Measurements from ENCODE around the gene MGAT4C.
"Not testable (repeated sequence)": the region's sequence is repeated elsewhere in the genome, so short reads cannot be mapped to it uniquely, and the experiment has no call there.

The MGAT4C gene

DNA sequence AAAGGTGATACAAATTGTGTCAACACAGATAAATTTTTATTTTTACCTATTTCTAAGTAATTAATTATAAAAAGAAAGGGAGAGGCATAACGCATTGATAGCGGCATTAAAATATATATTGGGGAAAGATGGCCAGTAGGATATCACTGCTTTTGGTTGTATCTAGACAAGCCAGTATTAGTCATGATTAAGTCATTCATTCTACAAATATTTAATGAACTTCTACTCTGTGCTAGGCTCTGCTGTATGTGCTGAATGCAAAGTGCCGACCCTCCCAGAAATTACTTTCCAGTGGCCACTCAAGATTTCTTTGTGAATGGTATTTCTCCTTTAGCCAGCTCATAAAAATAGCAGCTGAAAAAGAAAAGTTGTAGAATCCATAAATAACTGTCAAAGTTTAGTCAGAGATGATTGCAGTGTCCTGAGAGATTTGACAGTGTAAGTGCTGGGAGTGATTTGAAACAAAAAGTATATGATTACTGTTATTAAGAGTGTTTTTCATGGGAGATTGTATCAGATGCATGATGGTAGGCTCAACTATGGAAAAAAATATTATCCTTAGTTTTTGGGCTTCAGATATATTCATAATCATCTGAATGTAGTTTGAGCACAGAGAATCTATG lies 133.2 kb downstream of the MGAT4C start:
- no peak for DNase-seq

DNA sequence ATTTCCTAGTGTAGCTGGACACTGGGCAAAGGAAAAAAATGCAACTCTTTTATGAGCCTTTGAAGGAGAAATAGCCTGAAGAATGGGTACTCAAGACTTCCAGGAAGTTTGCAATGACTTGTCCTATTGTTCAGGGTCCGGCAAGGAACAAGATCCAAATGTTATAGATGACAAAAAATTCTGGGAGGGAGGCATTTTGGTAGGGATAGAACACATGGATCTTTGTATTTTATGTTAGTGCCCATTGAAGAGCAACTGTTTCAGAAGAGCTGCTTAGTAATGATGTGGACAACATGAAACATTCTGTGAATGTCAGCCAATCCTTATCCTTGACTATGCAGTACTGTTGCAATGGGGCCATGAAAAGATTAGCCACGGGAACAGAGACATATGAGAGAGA lies 138.0 kb downstream of the MGAT4C start:
- DNase-seq = no peak

DNA sequence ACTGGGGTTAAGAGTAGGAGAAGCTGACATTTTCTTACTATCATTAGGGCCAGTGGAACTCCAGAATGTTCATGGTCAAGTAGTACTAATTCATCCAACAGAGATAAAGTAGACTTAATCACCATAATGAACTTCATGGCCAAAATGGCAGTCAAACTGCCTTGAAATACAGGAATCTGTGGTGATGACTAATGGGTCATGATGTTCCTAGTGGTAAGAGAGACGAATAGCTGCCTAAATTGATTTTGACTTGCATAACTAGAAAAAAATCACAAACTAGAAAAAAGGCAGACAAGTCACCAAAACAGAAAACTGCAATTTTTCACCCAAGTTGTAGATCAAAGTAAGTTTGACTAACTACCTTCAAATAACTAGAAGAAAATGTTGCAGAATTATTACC lies 138.5 kb downstream of the MGAT4C start:
- no peak for DNase-seq

DNA sequence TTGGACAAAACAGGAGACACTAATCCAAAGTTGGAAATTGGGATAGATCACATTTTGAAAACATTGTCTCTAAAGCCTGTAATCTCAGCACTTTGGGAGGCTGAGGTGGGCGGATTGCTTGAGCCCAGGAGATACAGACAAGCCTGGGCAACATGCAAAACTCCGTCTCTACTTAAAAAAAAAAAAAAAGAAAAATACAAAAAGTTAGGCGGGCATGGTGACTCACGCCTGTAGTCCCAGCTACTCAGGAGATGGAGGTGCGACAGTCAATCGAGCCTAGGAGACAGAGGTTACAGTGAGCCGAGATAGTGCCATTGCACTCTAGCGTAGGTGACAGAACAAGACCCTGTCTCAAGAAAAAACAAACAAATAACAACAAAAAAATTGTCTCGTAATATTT lies 152.1 kb downstream of the MGAT4C start:
- no peak for DNase-seq

DNA sequence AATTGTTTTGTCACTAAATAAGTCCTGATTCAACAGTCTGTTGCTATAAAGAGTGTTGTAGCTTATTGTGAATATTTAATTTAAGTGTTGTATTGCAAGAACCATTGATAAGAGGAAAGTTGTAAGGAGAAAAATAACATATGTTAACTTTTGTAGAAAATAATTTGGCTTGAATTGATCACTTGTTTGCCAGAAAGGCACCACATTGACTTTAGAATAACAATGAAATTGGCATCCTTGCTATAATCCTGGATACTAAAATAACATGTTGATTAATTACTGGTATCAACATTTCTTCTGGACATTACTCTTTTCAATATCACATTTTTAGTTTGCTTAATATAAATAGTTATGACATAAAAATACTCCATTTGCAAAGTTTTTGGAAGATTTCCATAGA lies 159.0 kb downstream of the MGAT4C start:
- no peak for DNase-seq

DNA sequence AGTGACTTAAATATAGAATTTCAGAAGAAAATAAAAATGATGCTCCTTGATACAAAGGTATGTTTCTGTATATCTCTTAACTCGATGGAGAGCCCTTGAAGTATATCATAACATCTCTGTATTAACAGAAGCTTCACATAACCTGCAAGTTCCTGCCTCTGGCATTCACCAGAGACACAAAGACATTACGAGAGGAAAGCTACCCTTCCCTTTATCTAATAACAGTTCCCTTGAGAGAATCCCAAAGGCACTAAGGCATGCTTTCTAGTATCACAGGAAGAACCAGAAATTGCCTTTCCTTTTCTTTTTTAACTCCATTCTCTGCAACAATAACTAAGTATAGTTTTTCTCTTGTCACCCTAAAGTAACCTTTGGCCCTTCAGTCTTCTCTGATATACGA lies 164.5 kb downstream of the MGAT4C start:
- no peak for DNase-seq

DNA sequence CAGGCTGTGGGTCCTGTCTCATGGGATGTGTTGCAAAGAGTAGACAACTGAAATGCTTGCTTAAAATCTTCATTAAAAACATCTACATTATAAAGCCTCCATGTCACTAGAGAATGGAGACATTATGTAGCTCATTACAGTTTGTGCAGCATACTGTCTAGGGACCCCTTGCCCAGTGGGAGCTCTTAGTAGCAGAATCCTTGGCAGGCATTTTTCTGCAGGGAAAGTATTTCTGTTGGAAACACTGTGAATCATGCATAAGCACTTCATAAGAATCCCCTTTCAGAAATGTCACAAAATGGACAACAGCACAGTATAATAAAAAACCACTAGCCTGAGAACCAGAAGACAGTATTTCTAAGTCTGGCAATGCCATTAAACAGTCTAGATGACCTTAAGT lies 174.3 kb downstream of the MGAT4C start:
- DNase-seq = no peak

DNA sequence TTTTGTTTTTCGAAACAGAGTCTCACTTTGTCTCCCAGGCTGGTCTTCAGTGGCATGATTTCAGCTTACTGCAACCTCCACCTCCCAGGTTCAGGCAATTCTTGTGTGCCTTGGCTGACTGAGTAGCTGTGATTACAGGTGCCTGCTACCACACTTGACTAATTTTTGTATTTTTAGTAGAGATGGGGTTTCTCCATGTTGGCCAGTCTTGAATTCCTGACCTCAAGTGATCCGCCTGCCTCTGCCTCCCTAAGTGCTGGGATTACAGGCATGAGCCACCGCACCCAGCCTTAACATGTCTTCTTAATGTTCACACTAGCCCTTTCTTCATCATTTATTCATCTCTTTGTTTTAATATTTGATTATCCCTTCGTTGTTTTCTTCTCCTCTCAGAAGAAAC lies 197.1 kb downstream of the MGAT4C start:
- not testable (repeated sequence) for DNase-seq

DNA sequence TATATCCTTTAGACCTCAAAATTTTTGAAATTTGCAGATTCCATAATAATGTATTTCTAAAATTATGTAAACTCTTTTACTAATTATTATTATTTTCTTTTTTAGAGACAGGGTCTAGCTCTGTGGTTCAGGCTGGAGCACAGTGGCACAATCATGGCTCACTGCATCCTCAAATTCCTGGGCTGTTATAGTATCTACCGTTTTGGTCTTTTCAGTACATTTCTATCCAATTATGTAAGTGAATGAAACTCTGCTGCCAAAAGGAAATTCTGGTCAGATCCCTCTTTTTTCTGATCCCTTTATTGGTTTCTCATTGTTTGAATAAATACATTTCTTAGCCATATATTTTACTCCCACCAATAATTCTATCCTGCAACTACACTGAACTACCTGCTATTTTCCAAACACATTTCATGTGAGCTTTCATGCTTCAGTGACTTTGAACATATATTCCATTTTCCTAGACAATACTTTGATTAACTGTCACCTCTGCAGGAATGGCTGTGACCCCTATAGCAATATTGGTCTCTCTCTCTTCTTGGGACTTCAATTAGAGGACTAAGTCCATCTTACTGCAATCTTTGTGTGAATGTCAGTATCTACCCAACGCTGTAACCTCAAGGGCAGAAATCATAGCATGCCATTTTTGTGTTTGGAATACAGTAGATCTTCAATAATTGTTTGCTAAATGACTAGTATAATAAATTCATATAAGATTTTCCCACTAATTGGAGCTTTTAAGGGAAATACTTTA lies 198.9 kb downstream of the MGAT4C start:
- no peak for DNase-seq

DNA sequence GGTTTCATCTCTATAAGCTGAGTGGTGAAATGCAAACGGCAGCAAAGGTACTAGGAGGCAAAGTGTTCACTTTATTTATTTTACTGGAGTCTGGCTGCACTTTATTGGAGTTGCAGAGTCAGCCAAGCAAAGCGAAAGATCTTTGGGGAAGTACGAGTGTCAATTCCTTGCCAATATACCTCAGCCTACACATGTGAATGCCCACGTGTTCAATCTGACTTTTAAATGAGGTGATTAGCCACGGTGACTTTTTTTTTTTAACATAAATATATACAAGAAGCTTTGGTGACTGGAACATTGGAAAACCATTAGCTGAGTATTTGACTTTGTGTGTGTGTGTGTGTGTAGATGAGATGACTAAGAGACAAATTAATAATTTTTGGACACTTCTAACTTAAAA lies 203.3 kb downstream of the MGAT4C start:
- DNase-seq = no peak

DNA sequence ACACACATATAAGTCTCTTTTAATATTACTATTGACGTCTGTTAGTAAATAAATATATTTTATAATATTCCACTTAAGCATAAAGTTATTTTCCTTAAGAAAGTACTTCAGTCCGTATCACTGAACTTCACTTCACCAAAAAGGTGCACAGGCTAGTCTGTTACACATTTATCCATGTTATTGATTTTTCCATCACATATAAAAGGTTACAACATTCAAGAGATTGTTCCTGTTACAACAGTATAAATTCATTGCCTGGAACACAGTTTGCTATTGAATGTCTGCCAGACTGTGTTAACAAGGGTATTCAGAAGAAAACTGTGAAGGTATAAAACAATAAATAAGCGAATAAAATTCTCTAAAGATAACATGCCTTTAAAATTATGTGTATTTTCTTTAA lies 206.2 kb downstream of the MGAT4C start:
- DNase-seq = no peak

DNA sequence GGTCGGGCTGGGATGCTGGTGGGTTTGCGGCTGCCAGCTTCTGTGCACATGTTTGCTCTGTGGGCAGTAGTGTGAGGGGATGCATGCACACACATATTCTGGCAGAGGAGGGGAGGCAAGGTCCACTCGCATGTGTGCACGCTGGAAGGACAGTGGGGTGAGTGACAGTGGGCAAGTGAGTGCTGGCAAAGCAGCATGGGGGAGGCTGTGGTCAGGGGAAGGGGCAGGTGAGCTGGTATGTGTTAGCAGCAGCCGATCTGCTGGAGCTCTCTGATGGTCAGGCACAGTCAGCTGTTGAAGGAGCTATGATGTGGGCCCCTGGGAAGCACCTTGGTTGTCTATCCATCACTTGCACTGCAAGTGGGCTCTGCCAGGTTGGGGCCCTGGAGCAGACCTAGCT lies 211.8 kb downstream of the MGAT4C start:
- no peak for DNase-seq

DNA sequence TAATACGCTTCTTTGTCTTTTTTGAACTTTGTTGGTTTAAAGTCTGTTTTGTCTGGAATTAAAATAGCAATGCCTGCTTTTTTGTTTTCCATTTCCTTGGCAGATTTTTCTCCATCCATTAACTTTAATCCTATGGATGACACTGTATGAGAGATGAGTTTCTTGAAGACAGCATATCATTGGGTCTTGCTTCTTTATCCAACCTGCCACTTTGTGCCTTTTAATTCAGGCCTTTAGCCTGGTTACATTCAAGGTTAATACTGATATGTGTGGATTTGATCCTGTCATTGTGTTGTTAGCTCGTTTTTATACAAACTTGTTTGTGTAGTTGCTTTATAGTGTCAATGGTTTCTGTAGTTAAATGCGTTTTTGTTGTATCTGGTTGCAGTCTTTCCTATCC lies 214.1 kb downstream of the MGAT4C start:
- no peak for DNase-seq

DNA sequence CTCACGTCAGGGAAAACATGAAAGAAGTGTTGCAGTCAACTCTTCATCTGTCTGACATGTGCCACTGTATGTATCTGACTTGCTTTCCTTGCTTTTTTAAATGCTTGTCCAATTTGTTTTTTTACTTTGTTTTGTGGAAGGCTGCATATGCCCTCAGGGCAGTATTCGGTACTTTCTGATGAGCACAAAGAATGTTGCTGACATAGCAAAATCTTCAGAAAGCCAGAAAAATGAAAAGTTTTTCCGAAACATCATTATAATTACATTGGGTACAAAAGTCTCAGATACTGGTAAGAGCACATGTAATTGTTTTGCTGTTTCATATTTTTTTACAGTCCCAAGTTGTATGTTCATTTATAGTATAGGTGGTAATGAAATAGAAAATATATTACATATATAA lies 237.8 kb downstream of the MGAT4C start:
- no peak for DNase-seq

DNA sequence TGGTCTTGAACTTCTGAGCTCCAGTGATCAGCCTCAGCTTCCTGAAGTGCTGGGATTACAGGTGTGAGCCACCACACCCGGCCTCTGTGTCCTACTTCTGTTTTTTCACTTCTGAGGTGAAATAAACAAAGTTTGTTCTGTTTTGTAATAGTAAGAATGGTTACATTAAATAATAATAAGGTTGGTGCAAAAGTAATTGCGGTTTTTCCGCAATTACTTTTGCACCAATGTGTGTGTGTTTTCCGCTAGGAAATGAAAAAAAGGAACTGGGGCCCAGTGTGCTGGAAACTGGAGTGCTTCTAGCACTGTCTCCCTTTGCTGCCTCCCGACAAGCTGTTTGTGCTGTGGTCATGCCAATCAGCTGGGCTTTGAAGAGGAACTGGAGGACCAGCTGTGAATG lies 241.2 kb downstream of the MGAT4C start:
- no peak for DNase-seq

DNA sequence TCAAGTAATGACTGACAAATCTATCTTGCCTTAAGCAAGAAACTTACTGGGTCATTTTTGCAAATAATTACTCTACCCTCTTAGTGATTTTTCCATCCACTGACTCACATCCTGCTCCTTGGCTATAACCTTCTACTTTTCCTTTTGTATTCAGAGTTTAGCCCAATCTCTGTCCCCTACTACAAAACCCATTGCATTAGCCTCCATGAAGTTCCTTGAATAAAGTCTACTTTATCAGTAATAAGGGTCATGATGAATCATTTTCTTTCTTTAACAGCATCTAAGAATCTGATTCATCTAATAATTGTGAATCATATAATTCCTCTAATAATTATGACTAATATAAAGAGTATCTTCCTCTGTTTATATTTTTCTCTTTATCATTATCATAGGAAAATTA lies 249.5 kb downstream of the MGAT4C start:
- no peak for DNase-seq

DNA sequence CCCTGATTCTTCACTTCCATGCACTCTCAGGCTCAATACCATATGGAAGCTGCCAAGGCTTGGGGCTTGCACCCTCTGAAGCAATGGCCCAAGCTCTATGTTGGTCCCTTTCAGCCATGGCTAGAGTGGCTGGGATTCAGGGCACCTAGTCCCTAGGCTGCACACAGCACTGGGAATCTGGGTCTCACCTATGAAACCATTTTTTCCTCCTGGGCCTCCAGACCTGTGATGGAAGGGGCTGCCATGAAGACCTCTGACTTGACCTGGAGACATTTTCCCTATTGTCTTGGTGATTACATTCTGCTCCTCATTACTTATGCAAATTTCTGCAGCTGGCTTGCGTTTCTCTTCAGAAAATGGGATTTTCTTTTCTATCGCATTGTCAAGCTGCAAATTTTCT lies 258.1 kb downstream of the MGAT4C start:
- no peak for DNase-seq

DNA sequence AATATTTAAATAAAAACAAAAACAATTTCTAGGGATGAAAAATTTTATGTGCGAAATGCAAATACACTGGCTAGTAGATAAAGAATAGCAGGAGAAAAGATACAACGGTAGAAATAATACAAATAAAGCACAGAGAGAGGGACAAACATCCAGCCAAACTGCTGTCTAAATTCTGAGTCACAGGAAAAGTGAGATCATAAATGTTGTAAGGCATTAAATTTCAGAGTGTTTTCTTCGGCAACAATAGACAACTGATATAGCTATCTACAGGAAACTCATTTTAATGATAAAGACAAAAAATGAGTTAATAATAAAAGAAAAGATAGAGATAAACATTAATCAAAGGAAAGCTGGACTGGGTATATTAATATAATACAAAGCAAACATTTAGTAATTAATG lies 259.9 kb downstream of the MGAT4C start:
- no peak for DNase-seq

DNA sequence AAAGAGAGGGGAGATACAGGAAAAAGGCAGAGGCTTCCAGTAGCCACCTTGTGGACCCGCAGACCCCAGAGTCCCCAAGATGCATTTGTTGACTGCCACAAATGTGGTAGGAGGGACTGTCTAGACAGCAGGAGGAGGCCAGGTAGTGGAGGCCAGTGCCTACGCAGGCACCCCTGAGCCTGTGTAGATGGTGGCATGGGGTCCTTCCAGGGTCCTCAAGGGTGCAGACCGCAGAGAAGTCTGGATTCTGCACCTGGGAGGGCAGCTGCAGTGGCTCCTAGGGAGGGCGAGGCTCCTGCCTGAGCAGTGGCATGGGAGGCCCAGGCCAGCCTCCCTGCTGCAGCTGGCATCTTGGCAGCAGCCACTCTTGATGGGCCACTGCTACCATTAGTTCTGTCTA lies 262.4 kb downstream of the MGAT4C start:
- DNase-seq = no peak

DNA sequence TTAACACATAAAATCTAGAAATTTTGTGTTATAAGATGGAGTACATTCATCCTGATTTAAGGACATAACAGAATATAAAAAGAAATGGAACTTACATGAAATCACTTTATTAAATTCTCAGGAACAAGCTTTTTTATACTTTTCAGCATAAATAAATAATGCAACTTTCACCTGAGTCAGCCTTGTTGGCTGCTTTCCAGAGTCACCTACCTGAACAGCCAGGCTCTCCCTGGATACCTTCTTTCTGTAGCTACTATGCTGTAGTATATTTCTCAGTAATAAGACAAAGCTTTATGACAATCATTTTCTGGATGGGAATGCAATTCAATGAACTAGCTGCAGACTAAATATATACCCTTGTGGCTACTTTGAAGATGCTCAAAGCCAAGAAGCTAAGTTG lies 270.2 kb downstream of the MGAT4C start:
- no peak for DNase-seq

DNA sequence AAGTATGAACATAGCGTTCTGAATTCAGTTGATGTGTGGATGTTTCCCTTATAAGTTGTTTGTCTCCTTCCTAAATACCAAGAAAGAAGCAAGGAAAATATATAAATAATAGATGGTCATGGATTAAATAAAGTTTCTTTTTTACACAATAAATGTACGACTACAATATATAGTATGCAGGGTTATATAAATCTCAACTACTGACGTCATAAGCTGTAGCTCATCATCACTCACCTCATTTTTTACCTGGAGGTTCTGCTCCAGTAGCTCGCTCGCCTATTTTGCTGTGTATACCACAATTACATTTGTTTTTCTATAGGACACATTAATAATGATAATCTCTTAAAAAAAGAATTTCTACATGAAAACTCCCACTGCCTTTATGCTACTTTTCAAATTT lies 272.6 kb downstream of the MGAT4C start:
- no peak for DNase-seq

DNA sequence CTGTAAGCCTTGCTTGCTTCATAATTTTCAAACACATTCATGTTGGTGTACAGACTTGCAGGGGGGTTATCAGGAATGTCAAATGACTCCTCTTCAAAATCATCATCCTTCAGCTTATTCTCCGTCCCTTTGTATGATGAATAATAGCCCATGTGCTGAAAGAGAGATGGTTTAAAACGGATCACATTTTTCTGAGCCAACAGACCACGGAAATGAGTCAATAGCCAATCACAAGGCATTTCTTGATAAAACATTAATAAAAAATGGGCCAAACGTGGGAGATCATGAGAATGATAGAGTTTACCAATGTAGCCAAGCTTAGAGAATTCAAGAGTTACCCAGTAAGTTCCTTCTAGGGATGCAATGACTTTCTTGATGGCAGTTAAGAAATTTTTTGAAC lies 276.6 kb downstream of the MGAT4C start:
- DNase-seq = no peak

DNA sequence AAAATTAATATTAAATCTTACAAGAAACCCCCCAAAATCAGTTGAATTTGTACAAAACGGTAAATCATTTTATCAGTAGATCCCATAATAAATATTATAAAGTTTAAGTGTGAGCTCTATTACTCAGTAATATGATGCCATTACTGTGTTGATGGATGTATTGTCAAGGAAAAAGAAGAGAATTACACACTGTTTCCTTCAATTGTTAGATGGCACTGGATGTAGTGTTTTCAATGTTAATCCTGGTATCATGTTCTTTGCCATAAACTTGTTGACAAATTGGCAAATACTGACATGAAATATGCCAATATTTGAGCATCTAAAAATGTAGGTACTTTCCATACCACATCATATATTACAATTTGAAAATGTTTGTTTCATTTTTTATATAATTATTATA lies 280.5 kb downstream of the MGAT4C start:
- no peak for DNase-seq

DNA sequence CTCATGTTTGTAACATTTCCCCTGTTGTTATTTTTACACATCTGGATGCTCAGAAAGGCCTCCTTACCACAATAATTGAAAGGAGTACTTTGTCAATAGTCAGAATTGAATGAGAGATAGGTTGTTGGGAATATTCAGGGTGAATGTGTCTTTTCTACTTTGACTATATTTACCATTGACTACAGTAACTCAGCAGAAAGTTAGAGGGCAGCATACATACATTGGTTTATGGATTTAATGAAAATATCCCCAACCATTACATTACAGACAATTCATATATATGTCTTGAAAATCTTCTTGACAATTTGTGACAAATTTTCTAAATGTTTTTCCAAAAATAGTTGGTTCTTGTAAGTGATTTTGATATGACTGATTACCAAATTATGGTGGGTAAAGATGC lies 284.4 kb downstream of the MGAT4C start:
- DNase-seq = no peak

DNA sequence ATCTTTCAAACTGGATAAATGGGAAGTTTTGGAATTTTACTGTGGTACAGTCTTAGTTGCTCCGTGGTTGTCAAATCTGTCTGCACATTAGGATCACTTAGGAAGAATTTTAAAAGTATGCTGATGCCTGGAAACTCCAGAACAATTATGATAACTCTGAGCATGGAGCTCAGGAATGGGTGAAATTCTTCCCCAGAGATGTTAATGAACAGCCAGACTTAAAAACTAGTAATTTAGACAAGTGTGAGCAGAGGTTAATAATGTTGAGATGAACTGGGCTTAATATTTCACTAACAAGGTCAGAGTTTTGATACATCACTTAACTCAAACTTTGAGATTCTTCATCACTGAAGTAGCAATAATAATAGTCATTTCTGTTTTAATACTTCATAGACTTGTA lies 287.6 kb downstream of the MGAT4C start:
- DNase-seq = no peak
